ENCODE results near the gene PPP1R37. TPM values are rescaled to one million over a fixed set of nuclear protein-coding genes. Genes with fewer than 3 reads are reported as not detected.

The PPP1R37 gene
- total and polyA plus RNA-seq, 4 donors = 1.8 to 10.4 (median 9.3) TPM

DNA sequence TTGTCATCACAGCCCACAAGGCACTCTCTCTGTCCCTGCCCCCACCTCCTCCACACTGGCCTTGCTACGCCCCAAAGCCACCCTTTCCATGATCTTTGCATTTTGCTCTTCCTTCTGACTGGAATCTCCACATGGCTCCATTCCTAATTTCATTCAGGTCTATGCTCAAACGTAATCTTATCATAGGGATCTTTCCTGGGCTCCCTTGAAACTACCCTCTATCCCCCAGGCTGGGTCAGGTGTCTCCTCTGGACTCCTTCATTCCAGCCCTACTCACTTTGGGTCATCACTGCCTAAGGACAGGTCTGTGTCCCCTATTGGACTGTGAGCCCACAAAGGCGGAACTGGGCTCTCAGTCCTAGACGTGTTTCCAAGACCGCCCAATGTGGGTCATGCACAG lies 10.8 kb upstream of the PPP1R37 start:
- H3K27ac ChIP-seq (ENCODE audit: low read depth in 1 of 2, low read length in 2 of 2) = no peak overlapping the region
- H3K27me3 ChIP-seq (ENCODE audit: control insufficient read depth in 4 of 4, insufficient read depth in 4 of 4, low read length in 3 of 4) = no peaks in the 10 kb centered on the region
- H3K9me3 ChIP-seq (ENCODE audit: control insufficient read depth in 4 of 4, low read length in 3 of 4) = no peaks in the 10 kb centered on the region
- H3K4me1 ChIP-seq (ENCODE audit: control insufficient read depth in 4 of 4, insufficient read depth in 4 of 4, low read length in 3 of 4) = peaks cover 4 to 20% (median 13%) of the 10 kb centered on the region in 4 donors
- DNase-seq (ENCODE audit: low spot score) = no peak
- no peak overlapping the region for H3K9ac ChIP-seq (ENCODE audit: low read depth in 1 of 2, low read length in 2 of 2)
- TF ChIP-seq FOXA1 (IDR thresholded peaks at IDR 0.05) (no peak), YY1 (IDR thresholded peaks at IDR 0.05) (no peak), NR2F2 (IDR thresholded peaks at IDR 0.05) (no peak)
- no peak overlapping the region for H3K4me3 ChIP-seq (ENCODE audit: low read depth in 1 of 3, low read length in 3 of 3)
- 95% methylated on average over 5 of the region's 5 CpGs for WGBS
- H3K36me3 ChIP-seq (ENCODE audit: control insufficient read depth in 4 of 4, insufficient read depth in 3 of 4, low read depth in 1 of 4, low read length in 3 of 4) = peaks cover 0 to 10% (median 6%) of the 10 kb centered on the region in 4 donors

DNA sequence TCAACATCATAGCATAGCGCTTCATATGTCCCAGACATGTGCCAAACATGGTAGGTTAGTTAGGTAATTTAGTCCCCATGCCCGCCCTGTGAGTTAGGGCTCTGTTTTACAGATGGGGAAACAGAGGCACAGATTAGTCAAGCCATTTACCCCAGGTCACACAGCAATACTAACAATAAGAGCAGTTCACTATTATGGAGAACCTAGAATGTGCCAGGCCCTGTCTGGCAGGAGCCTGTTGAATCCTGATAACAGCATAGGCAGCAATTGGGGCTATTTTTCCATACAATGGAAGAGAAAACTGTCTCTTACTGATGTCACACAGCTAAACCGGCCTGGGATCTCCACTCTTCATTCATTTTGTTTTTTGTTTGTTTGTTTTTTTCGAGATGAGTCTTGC lies 6.5 kb upstream of the PPP1R37 start:
- TF ChIP-seq, protein P1, sequence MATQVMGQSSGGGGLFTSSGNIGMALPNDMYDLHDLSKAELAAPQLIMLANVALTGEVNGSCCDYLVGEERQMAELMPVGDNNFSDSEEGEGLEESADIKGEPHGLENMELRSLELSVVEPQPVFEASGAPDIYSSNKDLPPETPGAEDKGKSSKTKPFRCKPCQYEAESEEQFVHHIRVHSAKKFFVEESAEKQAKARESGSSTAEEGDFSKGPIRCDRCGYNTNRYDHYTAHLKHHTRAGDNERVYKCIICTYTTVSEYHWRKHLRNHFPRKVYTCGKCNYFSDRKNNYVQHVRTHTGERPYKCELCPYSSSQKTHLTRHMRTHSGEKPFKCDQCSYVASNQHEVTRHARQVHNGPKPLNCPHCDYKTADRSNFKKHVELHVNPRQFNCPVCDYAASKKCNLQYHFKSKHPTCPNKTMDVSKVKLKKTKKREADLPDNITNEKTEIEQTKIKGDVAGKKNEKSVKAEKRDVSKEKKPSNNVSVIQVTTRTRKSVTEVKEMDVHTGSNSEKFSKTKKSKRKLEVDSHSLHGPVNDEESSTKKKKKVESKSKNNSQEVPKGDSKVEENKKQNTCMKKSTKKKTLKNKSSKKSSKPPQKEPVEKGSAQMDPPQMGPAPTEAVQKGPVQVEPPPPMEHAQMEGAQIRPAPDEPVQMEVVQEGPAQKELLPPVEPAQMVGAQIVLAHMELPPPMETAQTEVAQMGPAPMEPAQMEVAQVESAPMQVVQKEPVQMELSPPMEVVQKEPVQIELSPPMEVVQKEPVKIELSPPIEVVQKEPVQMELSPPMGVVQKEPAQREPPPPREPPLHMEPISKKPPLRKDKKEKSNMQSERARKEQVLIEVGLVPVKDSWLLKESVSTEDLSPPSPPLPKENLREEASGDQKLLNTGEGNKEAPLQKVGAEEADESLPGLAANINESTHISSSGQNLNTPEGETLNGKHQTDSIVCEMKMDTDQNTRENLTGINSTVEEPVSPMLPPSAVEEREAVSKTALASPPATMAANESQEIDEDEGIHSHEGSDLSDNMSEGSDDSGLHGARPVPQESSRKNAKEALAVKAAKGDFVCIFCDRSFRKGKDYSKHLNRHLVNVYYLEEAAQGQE (IDR thresholded peaks at IDR 0.05) = no peak
- TF ChIP-seq, protein P2, sequence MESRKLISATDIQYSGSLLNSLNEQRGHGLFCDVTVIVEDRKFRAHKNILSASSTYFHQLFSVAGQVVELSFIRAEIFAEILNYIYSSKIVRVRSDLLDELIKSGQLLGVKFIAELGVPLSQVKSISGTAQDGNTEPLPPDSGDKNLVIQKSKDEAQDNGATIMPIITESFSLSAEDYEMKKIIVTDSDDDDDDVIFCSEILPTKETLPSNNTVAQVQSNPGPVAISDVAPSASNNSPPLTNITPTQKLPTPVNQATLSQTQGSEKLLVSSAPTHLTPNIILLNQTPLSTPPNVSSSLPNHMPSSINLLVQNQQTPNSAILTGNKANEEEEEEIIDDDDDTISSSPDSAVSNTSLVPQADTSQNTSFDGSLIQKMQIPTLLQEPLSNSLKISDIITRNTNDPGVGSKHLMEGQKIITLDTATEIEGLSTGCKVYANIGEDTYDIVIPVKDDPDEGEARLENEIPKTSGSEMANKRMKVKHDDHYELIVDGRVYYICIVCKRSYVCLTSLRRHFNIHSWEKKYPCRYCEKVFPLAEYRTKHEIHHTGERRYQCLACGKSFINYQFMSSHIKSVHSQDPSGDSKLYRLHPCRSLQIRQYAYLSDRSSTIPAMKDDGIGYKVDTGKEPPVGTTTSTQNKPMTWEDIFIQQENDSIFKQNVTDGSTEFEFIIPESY (IDR thresholded peaks at IDR 0.05) = no peak
- no peak for TF ChIP-seq FOXA2 (IDR thresholded peaks at IDR 0.05)
- WGBS = 95% methylated on average over 4 of the region's 4 CpGs
- H3K9me3 ChIP-seq (ENCODE audit: control insufficient read depth in 4 of 4, low read length in 3 of 4) = no peaks in the 10 kb centered on the region
- no peak for DNase-seq (ENCODE audit: low spot score)
- H3K27ac ChIP-seq (ENCODE audit: low read depth in 1 of 2, low read length in 2 of 2) = no peak overlapping the region
- H3K4me1 ChIP-seq (ENCODE audit: control insufficient read depth in 4 of 4, insufficient read depth in 4 of 4, low read length in 3 of 4) = peaks cover 0 to 12% (median 9%) of the 10 kb centered on the region in 4 donors
- H3K4me3 ChIP-seq (ENCODE audit: low read depth in 1 of 3, low read length in 3 of 3) = no peak overlapping the region
- no peaks in the 10 kb centered on the region for H3K27me3 ChIP-seq (ENCODE audit: control insufficient read depth in 4 of 4, insufficient read depth in 4 of 4, low read length in 3 of 4)
- H3K36me3 ChIP-seq (ENCODE audit: control insufficient read depth in 4 of 4, insufficient read depth in 3 of 4, low read depth in 1 of 4, low read length in 3 of 4) = peaks cover 2 to 19% (median 10%) of the 10 kb centered on the region in 4 donors
- no peak overlapping the region for H3K9ac ChIP-seq (ENCODE audit: low read depth in 1 of 2, low read length in 2 of 2)

DNA sequence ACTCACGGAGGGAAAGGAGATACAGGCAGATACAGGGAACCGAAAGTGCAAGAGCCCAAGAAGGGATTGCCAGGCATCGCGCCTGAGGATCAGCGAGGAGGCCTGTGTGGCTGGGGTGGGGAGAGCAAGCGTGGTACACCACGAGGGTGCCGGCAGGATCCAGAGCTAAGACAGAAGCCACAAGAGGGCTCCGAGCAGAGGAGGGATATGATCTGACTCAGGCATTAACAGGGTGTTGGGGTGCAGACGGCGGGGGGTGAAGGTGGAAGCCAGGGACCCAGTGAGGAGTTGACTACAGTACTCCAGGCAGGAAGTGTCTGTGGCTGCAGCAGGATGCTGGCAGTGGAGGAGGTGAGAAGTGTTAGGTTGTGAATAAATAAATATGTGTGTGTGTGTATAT lies 5.4 kb upstream of the PPP1R37 start:
- no peak for DNase-seq (ENCODE audit: low spot score)
- Histone ChIP-seq H3K36me3 (ENCODE audit: control insufficient read depth in 4 of 4, insufficient read depth in 3 of 4, low read depth in 1 of 4, low read length in 3 of 4) (peaks cover 0 to 11% (median 5%) of the 10 kb centered on the region in 4 donors), H3K27ac (ENCODE audit: low read depth in 1 of 2, low read length in 2 of 2) (no peak overlapping the region), H3K9ac (ENCODE audit: low read depth in 1 of 2, low read length in 2 of 2) (no peak overlapping the region), H3K9me3 (ENCODE audit: control insufficient read depth in 4 of 4, low read length in 3 of 4) (no peaks in the 10 kb centered on the region), H3K4me3 (ENCODE audit: low read depth in 1 of 3, low read length in 3 of 3) (no peak overlapping the region), H3K27me3 (ENCODE audit: control insufficient read depth in 4 of 4, insufficient read depth in 4 of 4, low read length in 3 of 4) (no peaks in the 10 kb centered on the region), H3K4me1 (ENCODE audit: control insufficient read depth in 4 of 4, insufficient read depth in 4 of 4, low read length in 3 of 4) (peaks cover 0 to 19% (median 13%) of the 10 kb centered on the region in 4 donors)
- no peak for TF ChIP-seq RXRA (IDR thresholded peaks at IDR 0.05)
- no peak for TF ChIP-seq RAD21 (IDR thresholded peaks at IDR 0.05)
- WGBS = 73% methylated on average over 11 of the region's 11 CpGs

DNA sequence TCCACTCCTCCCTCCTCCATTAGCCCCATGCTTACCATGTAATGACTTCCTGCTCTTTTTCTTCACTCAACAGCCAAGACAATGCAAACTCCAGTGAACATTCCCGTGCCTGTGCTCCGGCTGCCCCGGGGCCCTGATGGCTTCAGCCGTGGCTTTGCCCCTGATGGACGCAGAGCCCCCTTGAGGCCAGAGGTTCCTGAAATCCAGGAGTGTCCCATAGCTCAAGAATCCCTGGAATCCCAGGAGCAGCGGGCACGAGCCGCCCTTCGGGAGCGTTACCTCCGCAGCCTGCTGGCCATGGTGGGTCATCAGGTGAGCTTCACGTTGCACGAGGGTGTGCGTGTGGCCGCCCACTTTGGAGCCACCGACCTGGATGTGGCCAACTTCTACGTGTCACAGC lies 2.9 kb upstream of the PPP1R37 start:
- no peaks in the 10 kb centered on the region for H3K9me3 ChIP-seq (ENCODE audit: control insufficient read depth in 4 of 4, low read length in 3 of 4)
- WGBS = 95% methylated on average over 17 of the region's 17 CpGs
- no peak for DNase-seq (ENCODE audit: low spot score)
- no peaks in the 10 kb centered on the region for H3K27me3 ChIP-seq (ENCODE audit: control insufficient read depth in 4 of 4, insufficient read depth in 4 of 4, low read length in 3 of 4)
- H3K36me3 ChIP-seq (ENCODE audit: control insufficient read depth in 4 of 4, insufficient read depth in 3 of 4, low read depth in 1 of 4, low read length in 3 of 4) = peaks cover 0 to 11% (median 5%) of the 10 kb centered on the region in 4 donors
- peaks cover 3 to 38% (median 30%) of the 10 kb centered on the region in 4 donors for H3K4me1 ChIP-seq (ENCODE audit: control insufficient read depth in 4 of 4, insufficient read depth in 4 of 4, low read length in 3 of 4)
- no peak overlapping the region for H3K9ac ChIP-seq (ENCODE audit: low read depth in 1 of 2, low read length in 2 of 2)
- no peak overlapping the region for H3K27ac ChIP-seq (ENCODE audit: low read depth in 1 of 2, low read length in 2 of 2)
- H3K4me3 ChIP-seq (ENCODE audit: low read depth in 1 of 3, low read length in 3 of 3) = no peak overlapping the region
- TF ChIP-seq, protein P2 (IDR thresholded peaks at IDR 0.05) = no peak
- TF ChIP-seq RAD21 (IDR thresholded peaks at IDR 0.05) (no peak), FOXA2 (IDR thresholded peaks at IDR 0.05) (no peak), NR2F2 (IDR thresholded peaks at IDR 0.05) (no peak), RXRA (IDR thresholded peaks at IDR 0.05) (no peak), EGR1 (IDR thresholded peaks at IDR 0.05; ENCODE audit: low read depth in 2 of 2) (no peak), HNF4A (conservative IDR thresholded peaks at IDR 0.05) (no peak), JUND (IDR thresholded peaks at IDR 0.05) (no peak), SP1 (IDR thresholded peaks at IDR 0.05) (no peak), TAF1 (conservative IDR thresholded peaks at IDR 0.05) (no peak), GABPA (IDR thresholded peaks at IDR 0.05 in 1 of 2, conservative IDR thresholded peaks at IDR 0.05 in 1 of 2) (no peak), HNF4G (IDR thresholded peaks at IDR 0.05) (no peak), YY1 (IDR thresholded peaks at IDR 0.05) (no peak)
- TF ChIP-seq, protein P3, sequence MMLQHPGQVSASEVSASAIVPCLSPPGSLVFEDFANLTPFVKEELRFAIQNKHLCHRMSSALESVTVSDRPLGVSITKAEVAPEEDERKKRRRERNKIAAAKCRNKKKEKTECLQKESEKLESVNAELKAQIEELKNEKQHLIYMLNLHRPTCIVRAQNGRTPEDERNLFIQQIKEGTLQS (IDR thresholded peaks at IDR 0.05) = no peak
- TF ChIP-seq, protein P4, sequence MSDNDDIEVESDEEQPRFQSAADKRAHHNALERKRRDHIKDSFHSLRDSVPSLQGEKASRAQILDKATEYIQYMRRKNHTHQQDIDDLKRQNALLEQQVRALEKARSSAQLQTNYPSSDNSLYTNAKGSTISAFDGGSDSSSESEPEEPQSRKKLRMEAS (IDR thresholded peaks at IDR 0.05) = no peak
